Bronchial epithelial cell (primary cell): ENCODE data around the gene RAC3. TPM values are rescaled to one million over a fixed set of nuclear protein-coding genes. Genes with fewer than 3 reads are reported as not detected.

ENCODE experiments used
- DNase-seq: peaks from one replicate; pipeline ENCODE4 v3.0.0-alpha.2; 2010; ENCODE audit warnings: low read depth
- FAIRE-seq: peaks from 2 replicates; lab custom pipeline; 2011; peaks lifted over from hg19 to GRCh38; lab: Jason Lieb, UNC
- H3K27me3 ChIP-seq: 2 replicates; pipeline ENCODE4 v1.5.1; 2011; ENCODE audit warnings: low read length; ENCODE audit not compliant: control insufficient read depth, insufficient read depth
- H3K36me3 ChIP-seq: 2 replicates; pipeline ENCODE4 v1.5.1; 2011; ENCODE audit warnings: low read length; ENCODE audit not compliant: control insufficient read depth, insufficient read depth
- H3K4me3 ChIP-seq: 2 replicates; pipeline ENCODE4 v1.5.1; 2011; ENCODE audit warnings: mild to moderate bottlenecking, low read depth, low read length, control low read depth
- CTCF ChIP-seq: IDR thresholded peaks from 2 replicates; pipeline ENCODE4 v1.5.1; 2011; ENCODE audit warnings: mild to moderate bottlenecking, moderate library complexity, low read length, control low read depth, inconsistent platforms; ENCODE audit not compliant: insufficient read depth, severe bottlenecking
- total RNA-seq: library from RNA; depleted of rRNA; stranded (reverse); fragments of >200 nt; gene quantifications from 2 replicates; pipeline ENCODE4 v1.2.1, GENCODE V29; 2014

The RAC3 gene
- total RNA-seq, 1 donor from 2014 or later: 18.7 TPM

GRCh38 chr17:82046903-82047302 is 15.4 kb downstream of the RAC3 start:
- Histone ChIP-seq H3K27me3 (no peaks in the 10 kb centered on the region), H3K4me3 (no peak overlapping the region), H3K36me3 (peaks cover 15% of the 10 kb centered on the region)
- no peak for DNase-seq
- FAIRE-seq: no peak
- no peak for TF ChIP-seq CTCF

GRCh38 chr17:82047379-82047778 is 15.9 kb downstream of the RAC3 start:
- FAIRE-seq (no peak), DNase-seq (no peak)
- peaks cover 15% of the 10 kb centered on the region for H3K36me3 ChIP-seq
- no peak for TF ChIP-seq CTCF
- H3K4me3 ChIP-seq: no peak overlapping the region
- no peaks in the 10 kb centered on the region for H3K27me3 ChIP-seq

- Histone ChIP-seq H3K27me3 (no peaks in the 10 kb centered on the region), H3K36me3 (peaks cover 15% of the 10 kb centered on the region), H3K4me3 (no peak overlapping the region)
- DNase-seq: no peak
- FAIRE-seq: no peak
- TF ChIP-seq CTCF: no peak
These were observed 16.6 kb downstream of the RAC3 start for GRCh38 chr17:82047914-82048570.

- TF ChIP-seq CTCF: no peak
- H3K4me3 ChIP-seq: no peak overlapping the region
- DNase-seq: no peak
- no peaks in the 10 kb centered on the region for H3K27me3 ChIP-seq
- FAIRE-seq: no peak
- H3K36me3 ChIP-seq: peaks cover 15% of the 10 kb centered on the region
These were observed 17.1 kb downstream of the RAC3 start for GRCh38 chr17:82048571-82048971.

- H3K36me3 ChIP-seq: peaks cover 18% of the 10 kb centered on the region
- DNase-seq (no peak), FAIRE-seq (no peak)
- H3K4me3 ChIP-seq: no peak overlapping the region
- TF ChIP-seq CTCF: no peak
- H3K27me3 ChIP-seq: no peaks in the 10 kb centered on the region
These were observed 17.6 kb downstream of the RAC3 start for GRCh38 chr17:82049106-82049505.

- DNase-seq (no peak), FAIRE-seq (no peak)
- Histone ChIP-seq H3K4me3 (no peak overlapping the region), H3K36me3 (peaks cover 20% of the 10 kb centered on the region), H3K27me3 (no peaks in the 10 kb centered on the region)
- TF ChIP-seq CTCF: no peak
These were observed 18.1 kb downstream of the RAC3 start for GRCh38 chr17:82049521-82049971.
